Right renal pelvis (tissue), 4 donors: ENCODE measurements around the gene LRRC8C. TPM values are rescaled to one million over a fixed set of nuclear protein-coding genes. Genes with fewer than 3 reads are reported as not detected.
A peak's percentile ranks its signal among the peaks of the same experiment; 100 is the strongest.

Source experiments
- DNase-seq, 4 donors: peaks; one replicate each; pipeline ENCODE4 v3.0.0-alpha.2; 2013; ENCODE audit warnings: low read depth in 4 of 4, low spot score in 3 of 4, missing footprints in 1 of 4
- polyA plus RNA-seq, 4 donors: library from polyadenylated mRNA; unstranded; fragments of 120-200 nt; gene quantifications; one replicate each; pipeline ENCODE4 v1.2.1, GENCODE V29; 2013; ENCODE audit not compliant: insufficient read length in 4 of 4

Gene LRRC8C
- polyA plus RNA-seq, 4 donors: 6.7 to 10.1 (median 7.9) TPM

GRCh38 chr1:89631816-89632656 lies 884 bp upstream of the LRRC8C start:
- peak in 2 of 4 donors; percentile 12 to 22 for DNase-seq

GRCh38 chr1:89633248-89633799 lies 404 bp downstream of the LRRC8C start:
- DNase-seq: peak; percentile 18 to 31 (median 26)

GRCh38 chr1:89633800-89634625 lies 1.1 kb downstream of the LRRC8C start:
- peak; percentile 15 to 34 (median 16) for DNase-seq

- no peak for DNase-seq
Observed at GRCh38 chr1:89635825-89636815, 3.2 kb downstream of the LRRC8C start.

- DNase-seq: no peak
Observed at GRCh38 chr1:89637496-89637895, 4.6 kb downstream of the LRRC8C start.

GRCh38 chr1:89640440-89640839 lies 7.5 kb downstream of the LRRC8C start:
- no peak for DNase-seq

- DNase-seq: no peak
Observed at GRCh38 chr1:89641781-89642180, 8.9 kb downstream of the LRRC8C start.

GRCh38 chr1:89643577-89643976 lies 10.7 kb downstream of the LRRC8C start:
- no peak for DNase-seq

- no peak for DNase-seq
Observed at GRCh38 chr1:89644119-89644814, 11.3 kb downstream of the LRRC8C start.

GRCh38 chr1:89646259-89646658 lies 13.3 kb downstream of the LRRC8C start:
- DNase-seq: no peak

- no peak for DNase-seq
Observed at GRCh38 chr1:89649783-89650182, 16.9 kb downstream of the LRRC8C start.

- DNase-seq: no peak
Observed at GRCh38 chr1:89652373-89652772, 19.5 kb downstream of the LRRC8C start.

- DNase-seq: no peak
Observed at GRCh38 chr1:89657886-89658285, 25.0 kb downstream of the LRRC8C start.

- no peak for DNase-seq
Observed at GRCh38 chr1:89659322-89660081, 26.6 kb downstream of the LRRC8C start.

- no peak for DNase-seq
Observed at GRCh38 chr1:89660224-89661061, 27.5 kb downstream of the LRRC8C start.

- no peak for DNase-seq
Observed at GRCh38 chr1:89665941-89666340, 33.0 kb downstream of the LRRC8C start.

GRCh38 chr1:89666640-89667039 lies 33.7 kb downstream of the LRRC8C start:
- DNase-seq: no peak

- no peak for DNase-seq
Observed at GRCh38 chr1:89667691-89668090, 34.8 kb downstream of the LRRC8C start.
